ENCODE data around the gene ABR.

Gene ABR

DNA sequence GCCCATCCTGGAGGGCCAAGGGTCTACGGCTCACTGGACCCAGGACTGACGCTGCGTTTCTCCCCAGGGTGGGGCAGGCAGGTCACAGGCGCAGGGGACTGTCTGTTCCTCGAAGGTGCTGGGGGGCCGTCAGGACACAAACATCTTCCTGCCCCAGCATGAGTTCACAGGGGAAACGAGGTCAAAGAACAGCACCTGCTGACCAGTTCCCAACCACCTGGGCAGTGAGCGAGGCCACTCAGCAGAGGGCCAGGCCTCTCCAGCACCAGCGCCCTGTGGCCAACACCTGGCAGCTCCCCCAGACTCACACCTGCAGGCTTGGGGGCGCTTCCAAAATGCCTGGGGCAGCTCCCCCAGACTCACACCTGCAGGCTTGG is 153.2 kb downstream of the ABR start:
- Histone ChIP-seq H3K27me3 (ENCODE audit: insufficient read depth, low read length) (no peaks in the 10 kb centered on the region), H3K4me1 (ENCODE audit: insufficient read depth, low read length) (no peaks in the 10 kb centered on the region), H2AFZ (ENCODE audit: low read depth, low read length) (no peak overlapping the region), H3K36me3 (ENCODE audit: insufficient read depth, low read length) (peaks cover 5% of the 10 kb centered on the region), H3K9me3 (ENCODE audit: low read length) (no peaks in the 10 kb centered on the region), H3K4me3 (ENCODE audit: low read length) (no peak overlapping the region)

DNA sequence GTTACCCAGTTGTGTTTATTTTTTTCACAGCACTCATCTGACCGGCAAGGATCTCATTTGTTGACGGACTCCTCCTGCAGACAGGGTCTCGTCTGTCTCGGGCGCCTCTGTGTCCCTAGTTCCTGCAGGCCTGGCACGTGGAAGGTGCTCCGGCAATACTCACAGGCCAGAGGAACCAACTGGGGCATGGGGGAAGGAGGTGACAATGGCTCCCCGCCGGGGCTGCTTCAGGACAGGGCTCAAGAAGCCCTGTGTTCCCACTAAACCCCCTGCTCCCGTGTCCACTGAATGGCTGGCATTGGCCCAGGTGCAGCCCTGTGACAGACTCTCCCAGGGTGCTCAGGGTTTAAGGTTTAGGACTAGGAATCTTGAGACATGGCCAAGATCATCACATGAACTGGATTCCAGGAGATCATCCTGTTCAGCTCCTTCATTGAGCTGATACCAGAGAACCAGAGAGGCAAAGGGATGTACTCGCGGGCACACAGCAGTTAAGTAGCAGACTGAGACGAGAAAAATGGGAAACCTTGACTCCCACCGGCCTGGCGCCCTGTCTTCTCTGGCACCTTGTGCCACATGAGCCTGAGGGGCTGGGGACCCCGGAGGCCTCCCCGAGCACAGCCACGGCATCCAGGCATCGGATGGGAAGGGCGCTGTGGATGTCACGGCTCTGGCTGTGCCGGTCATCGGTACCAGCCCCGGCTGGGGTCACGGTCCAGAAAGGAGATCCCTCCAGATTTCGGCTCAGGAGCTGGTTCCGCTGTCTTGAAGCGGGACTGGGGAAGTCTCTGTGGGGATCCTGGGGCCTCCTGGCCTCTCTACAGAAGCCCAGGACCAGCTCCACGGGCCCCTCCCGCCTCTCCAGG is 153.8 kb downstream of the ABR start:
- H3K4me3 ChIP-seq (ENCODE audit: low read length): no peak overlapping the region
- H3K27me3 ChIP-seq (ENCODE audit: insufficient read depth, low read length): no peaks in the 10 kb centered on the region
- no peaks in the 10 kb centered on the region for H3K4me1 ChIP-seq (ENCODE audit: insufficient read depth, low read length)
- peaks cover 5% of the 10 kb centered on the region for H3K36me3 ChIP-seq (ENCODE audit: insufficient read depth, low read length)
- no peak overlapping the region for H2AFZ ChIP-seq (ENCODE audit: low read depth, low read length)
- no peaks in the 10 kb centered on the region for H3K9me3 ChIP-seq (ENCODE audit: low read length)

DNA sequence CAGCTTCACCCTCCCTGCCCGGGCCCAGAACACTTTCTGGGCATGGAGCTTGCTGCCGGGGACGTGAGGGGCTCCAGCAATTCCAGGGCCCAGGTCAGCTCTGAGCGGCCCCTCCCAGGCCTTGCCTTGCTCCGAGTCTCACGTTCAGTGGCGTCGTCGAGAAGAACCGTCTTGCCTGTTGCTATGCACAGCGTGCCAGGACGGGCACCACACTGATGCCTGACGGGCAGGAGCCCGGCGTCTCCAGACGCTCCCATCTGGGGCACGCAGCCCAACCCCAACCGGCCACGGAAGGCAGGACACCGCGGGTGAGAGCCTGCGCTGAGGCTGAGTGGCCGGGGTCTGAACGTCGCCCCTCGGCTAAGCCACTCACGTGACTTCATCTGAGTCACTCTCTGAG is 155.7 kb downstream of the ABR start:
- Histone ChIP-seq H3K4me1 (ENCODE audit: insufficient read depth, low read length) (no peaks in the 10 kb centered on the region), H3K9me3 (ENCODE audit: low read length) (no peaks in the 10 kb centered on the region), H3K4me3 (ENCODE audit: low read length) (no peak overlapping the region), H3K36me3 (ENCODE audit: insufficient read depth, low read length) (peaks cover 5% of the 10 kb centered on the region), H3K27me3 (ENCODE audit: insufficient read depth, low read length) (no peaks in the 10 kb centered on the region), H2AFZ (ENCODE audit: low read depth, low read length) (no peak overlapping the region)

DNA sequence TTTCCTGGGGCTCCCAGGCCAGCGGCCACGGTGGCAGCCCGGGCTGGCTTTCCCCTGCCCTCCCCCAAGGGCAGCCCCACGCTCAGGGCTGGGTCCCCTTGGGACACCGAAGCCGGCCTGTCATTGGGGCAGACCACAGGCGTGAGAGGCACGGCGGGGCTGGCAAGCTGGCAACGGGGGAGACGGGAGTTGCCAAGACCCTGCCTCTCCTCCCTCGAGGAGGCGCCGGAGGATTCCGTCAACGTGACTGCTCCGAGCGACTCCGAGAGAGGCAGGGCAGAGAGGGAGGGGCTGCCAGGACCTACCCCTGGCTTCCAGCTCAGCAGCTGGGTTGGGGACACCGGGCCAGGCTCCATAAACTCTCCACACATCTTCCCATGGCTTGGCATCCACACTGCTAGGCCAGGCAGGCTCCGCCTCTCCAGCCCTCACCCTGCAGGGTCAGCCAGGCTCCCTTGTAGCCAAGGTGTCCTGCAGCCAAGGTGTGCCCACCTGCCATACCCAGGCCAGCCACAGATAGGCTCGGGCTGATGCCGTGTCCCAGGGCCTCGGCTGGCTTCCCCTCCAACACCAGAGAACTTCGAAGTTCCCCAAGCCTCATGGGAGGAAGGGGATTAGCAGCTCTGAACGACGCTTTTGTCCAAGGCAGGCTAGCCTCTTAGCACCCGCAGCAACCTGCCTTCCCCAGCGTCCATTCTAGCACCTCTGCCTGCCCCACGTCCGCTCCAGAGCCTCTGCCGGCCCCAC is 157.3 kb downstream of the ABR start:
- no peak overlapping the region for H2AFZ ChIP-seq (ENCODE audit: low read depth, low read length)

DNA sequence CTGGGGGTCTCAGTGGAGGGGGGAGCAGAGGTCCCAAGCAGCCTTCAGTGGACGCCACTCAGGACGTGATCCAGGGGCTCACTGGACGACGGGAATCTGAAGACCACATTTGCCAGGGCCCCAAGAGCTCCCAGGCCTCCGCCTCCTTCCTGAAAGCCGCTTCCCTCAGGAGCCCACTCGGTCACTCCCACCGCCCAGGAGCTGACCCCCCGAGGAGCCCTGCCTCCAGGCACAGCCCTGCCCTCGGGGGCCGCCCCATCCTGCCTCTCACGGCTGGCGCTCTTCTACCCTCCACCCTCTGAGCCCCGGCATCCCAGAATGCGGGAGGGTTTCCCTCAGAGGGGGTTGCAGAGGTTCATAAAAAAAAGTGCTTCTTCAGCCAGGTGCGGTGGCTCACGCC is 158.6 kb downstream of the ABR start:
- Histone ChIP-seq H2AFZ (ENCODE audit: low read depth, low read length) (no peak overlapping the region), H3K9me3 (ENCODE audit: low read length) (no peaks in the 10 kb centered on the region)

More for the DNA sequence above, 157.3 kb downstream of the ABR start:
- Histone ChIP-seq H3K4me1 (ENCODE audit: insufficient read depth, low read length) (no peaks in the 10 kb centered on the region), H3K36me3 (ENCODE audit: insufficient read depth, low read length) (peaks cover 3% of the 10 kb centered on the region), H3K27me3 (ENCODE audit: insufficient read depth, low read length) (no peaks in the 10 kb centered on the region), H3K4me3 (ENCODE audit: low read length) (no peak overlapping the region), H3K9me3 (ENCODE audit: low read length) (no peaks in the 10 kb centered on the region)

DNA sequence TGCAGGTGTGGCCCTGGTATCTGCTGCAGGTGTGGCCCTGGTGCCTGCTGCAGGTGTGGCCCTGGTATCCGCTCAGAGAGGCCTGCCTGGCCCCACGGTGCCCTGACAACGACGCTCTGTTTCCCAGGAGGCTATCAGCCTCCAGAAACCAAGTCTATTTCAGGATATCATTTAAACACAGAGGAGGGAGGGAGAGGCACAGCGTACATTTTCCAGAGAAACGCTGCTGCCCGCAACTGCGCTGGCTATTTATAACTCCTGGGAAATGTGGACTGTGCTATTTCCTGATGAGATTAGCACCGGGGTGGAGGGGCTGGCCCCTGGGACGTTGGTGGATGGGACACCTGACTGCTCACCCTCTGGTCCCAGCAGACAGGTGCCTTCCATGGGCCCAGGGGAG is 160.3 kb downstream of the ABR start:
- Histone ChIP-seq H3K4me3 (ENCODE audit: low read length) (no peak overlapping the region), H3K4me1 (ENCODE audit: insufficient read depth, low read length) (no peaks in the 10 kb centered on the region), H2AFZ (ENCODE audit: low read depth, low read length) (no peak overlapping the region), H3K27me3 (ENCODE audit: insufficient read depth, low read length) (no peaks in the 10 kb centered on the region), H3K36me3 (ENCODE audit: insufficient read depth, low read length) (peaks cover 3% of the 10 kb centered on the region), H3K9me3 (ENCODE audit: low read length) (no peaks in the 10 kb centered on the region)

More for the DNA sequence above, 158.6 kb downstream of the ABR start:
- peaks cover 3% of the 10 kb centered on the region for H3K36me3 ChIP-seq (ENCODE audit: insufficient read depth, low read length)
- H3K27me3 ChIP-seq (ENCODE audit: insufficient read depth, low read length): no peaks in the 10 kb centered on the region
- no peaks in the 10 kb centered on the region for H3K4me1 ChIP-seq (ENCODE audit: insufficient read depth, low read length)
- H3K4me3 ChIP-seq (ENCODE audit: low read length): no peak overlapping the region

DNA sequence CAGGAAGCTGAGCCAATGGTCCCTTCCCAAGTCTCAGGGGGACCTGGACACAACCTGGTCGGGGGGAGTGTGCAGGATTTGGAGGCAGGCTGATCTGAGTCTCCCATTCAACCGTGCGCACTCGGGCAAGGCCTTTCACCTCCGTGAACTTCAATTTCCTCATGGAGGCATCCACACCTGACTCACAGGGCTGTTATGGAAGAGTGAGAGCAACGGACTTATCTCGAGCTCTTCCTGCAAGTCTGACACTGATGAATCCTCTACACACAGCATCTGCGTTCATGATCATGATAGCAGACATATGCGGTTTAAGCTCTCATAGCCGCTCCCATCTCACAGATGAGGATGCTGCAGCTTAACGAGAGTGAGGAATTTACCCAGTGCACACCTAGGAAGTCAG is 161.2 kb downstream of the ABR start:
- H3K4me3 ChIP-seq (ENCODE audit: low read length): no peak overlapping the region
- no peaks in the 10 kb centered on the region for H3K4me1 ChIP-seq (ENCODE audit: insufficient read depth, low read length)
- H2AFZ ChIP-seq (ENCODE audit: low read depth, low read length): no peak overlapping the region
- H3K36me3 ChIP-seq (ENCODE audit: insufficient read depth, low read length): peaks cover 3% of the 10 kb centered on the region
- no peaks in the 10 kb centered on the region for H3K27me3 ChIP-seq (ENCODE audit: insufficient read depth, low read length)
- no peaks in the 10 kb centered on the region for H3K9me3 ChIP-seq (ENCODE audit: low read length)

DNA sequence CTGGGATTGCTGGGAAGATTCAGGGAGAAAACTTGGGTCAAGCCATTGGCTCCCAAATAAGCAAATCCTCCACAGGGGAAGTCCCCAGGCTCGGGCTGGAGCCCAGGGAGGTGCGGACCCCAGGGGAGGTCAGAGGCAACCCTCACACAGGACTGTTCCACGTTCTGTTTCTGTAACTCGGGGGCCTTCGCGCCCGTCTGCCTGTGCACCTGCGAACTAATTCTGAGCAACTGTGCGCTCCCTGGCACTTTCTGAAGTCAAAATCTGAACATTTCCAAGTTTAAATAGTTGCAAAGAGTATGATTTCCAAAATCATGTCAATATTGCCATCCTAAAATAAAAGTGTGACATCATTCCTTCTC is 166.1 kb downstream of the ABR start:
- H2AFZ ChIP-seq (ENCODE audit: low read depth, low read length): no peak overlapping the region
- no peaks in the 10 kb centered on the region for H3K4me1 ChIP-seq (ENCODE audit: insufficient read depth, low read length)
- H3K36me3 ChIP-seq (ENCODE audit: insufficient read depth, low read length): peaks cover 28% of the 10 kb centered on the region
- H3K4me3 ChIP-seq (ENCODE audit: low read length): no peak overlapping the region
- no peaks in the 10 kb centered on the region for H3K9me3 ChIP-seq (ENCODE audit: low read length)
- H3K27me3 ChIP-seq (ENCODE audit: insufficient read depth, low read length): no peaks in the 10 kb centered on the region

DNA sequence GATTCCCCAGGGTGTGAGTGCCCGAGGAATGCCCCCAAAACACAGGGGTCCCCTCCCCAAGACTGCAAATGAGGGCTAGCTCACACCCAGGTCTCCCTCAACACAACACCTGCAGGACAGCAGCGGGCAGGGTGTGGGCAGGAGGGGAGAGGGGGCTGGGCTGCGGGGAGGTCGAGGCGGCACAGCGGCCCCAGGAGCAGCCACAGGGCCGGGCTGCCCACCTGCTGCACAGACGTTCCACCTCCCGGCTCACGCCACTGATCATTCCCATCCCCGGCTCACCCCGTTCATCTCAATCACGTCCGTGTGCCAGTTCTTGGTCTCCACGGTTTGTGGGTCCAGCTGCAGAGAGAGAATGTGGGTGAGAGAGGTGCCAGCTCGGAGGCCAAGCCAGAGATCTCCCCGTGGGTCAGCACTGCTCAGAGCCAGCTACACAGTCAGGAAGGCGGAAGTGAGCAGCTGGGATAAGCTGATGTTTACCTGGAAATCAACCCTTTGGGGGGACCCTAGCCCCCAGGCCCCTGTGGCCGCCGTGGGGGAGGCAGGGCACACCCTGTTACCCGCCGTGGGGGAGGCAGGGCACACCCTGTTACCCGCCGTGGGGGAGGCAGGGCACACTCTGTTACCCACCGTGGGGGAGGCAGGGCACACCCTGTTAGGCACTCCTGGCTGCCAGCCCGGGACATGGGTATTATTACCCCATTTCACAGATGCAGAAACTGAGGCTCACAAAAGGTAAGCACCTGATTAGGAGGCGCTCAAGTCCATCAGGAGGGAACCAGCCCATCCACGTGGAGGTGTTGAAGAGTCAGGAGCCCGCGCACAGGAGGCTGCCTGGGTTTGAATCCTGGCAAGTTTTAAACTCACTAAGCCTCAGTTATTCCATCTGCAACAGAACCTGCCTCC is 166.7 kb downstream of the ABR start:
- peaks cover 32% of the 10 kb centered on the region for H3K36me3 ChIP-seq (ENCODE audit: insufficient read depth, low read length)
- no peaks in the 10 kb centered on the region for H3K27me3 ChIP-seq (ENCODE audit: insufficient read depth, low read length)
- H2AFZ ChIP-seq (ENCODE audit: low read depth, low read length): no peak overlapping the region
- H3K4me1 ChIP-seq (ENCODE audit: insufficient read depth, low read length): no peaks in the 10 kb centered on the region
- H3K4me3 ChIP-seq (ENCODE audit: low read length): no peak overlapping the region
- H3K9me3 ChIP-seq (ENCODE audit: low read length): no peaks in the 10 kb centered on the region

DNA sequence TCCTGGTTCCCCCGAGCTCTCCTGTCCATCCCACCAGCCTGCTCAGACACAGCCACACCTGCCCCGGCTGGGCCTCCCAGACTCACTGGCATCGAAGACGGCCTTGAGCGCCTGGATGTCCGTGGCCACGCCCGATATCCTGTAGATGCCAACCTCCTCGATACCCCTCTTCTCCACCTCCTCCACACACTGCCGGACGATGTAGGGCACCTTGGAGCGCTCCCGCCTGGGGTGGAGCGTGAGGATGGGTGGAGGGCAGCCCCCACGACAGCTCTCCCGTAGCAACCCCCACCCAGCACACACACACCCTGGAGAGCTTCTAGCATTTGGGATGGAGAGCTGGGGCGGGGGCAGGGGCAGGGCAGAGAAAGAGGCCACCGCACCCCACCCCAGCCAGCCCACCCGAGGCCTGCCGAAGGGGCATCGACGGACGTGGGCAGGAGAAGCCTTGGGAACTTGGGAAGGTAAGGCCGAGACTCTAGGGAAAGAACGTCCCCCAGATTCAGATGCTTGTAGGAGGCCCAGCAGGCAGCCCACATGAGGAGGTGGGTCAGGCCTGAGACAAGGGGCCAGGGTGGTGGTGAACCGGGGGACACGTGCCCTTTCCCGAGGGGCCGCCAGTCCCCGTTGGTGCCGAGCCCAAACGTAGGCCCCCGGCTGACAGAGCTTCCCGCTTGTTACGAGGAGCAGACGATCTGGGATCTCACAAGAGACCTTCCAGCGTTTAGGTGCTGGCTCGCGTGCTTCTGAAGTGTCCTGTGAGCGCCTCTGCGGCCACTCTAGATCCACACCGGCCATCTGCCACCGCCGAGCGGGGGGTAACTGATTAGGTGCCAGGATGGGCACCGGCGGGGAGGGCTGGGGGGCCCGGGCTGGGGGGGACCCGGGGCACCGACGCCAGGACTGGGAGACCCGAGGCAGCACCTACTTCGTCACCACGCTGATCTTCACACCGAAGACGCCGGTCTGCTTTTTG is 167.7 kb downstream of the ABR start:
- no peaks in the 10 kb centered on the region for H3K4me1 ChIP-seq (ENCODE audit: insufficient read depth, low read length)

DNA sequence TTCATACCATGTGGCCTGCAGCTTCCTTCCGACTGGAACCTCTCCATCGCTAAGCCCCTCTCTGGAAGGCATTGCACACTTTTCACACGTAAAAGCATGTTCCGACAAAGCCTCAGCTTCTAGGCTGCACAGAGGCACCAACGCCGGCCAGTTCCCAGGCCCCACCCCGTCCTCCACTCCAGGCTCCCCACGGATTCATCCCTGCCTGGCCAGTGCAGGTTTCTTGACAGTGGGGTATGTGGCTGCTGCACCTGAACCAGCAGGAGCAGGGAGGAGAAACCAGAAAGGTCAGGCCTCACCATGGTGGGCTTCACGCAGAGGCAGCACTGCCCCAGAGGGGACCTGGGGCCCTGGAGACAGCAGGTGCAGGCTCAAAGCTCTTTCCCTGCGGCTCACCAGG is 168.6 kb downstream of the ABR start:
- H3K36me3 ChIP-seq (ENCODE audit: insufficient read depth, low read length): peaks cover 36% of the 10 kb centered on the region
- no peaks in the 10 kb centered on the region for H3K27me3 ChIP-seq (ENCODE audit: insufficient read depth, low read length)
- no peak overlapping the region for H2AFZ ChIP-seq (ENCODE audit: low read depth, low read length)
- no peaks in the 10 kb centered on the region for H3K4me1 ChIP-seq (ENCODE audit: insufficient read depth, low read length)
- H3K9me3 ChIP-seq (ENCODE audit: low read length): no peaks in the 10 kb centered on the region
- H3K4me3 ChIP-seq (ENCODE audit: low read length): no peak overlapping the region

More for the DNA sequence above, 167.7 kb downstream of the ABR start:
- Histone ChIP-seq H3K9me3 (ENCODE audit: low read length) (no peaks in the 10 kb centered on the region), H3K36me3 (ENCODE audit: insufficient read depth, low read length) (peaks cover 32% of the 10 kb centered on the region), H2AFZ (ENCODE audit: low read depth, low read length) (no peak overlapping the region), H3K4me3 (ENCODE audit: low read length) (no peak overlapping the region), H3K27me3 (ENCODE audit: insufficient read depth, low read length) (no peaks in the 10 kb centered on the region)

DNA sequence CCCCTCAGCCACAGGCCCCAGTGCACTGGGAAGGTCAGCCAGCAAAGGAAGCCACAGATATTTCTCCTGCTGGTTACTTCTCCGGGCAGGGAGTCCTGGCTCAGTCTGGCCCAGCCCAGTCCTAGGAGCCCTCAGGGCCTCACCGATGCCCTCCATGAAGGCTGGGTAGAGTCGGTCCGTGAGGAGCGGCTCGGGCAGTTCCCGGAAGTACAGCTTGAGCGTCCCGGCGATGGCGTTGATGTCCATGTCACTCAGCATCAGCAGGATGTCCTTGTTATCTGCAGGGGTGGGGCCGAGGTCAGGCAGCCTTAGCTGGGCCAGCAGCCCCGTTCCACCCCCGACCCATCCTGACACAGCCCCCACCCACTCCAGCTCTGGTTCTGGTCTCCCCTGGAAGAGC is 169.2 kb downstream of the ABR start:
- Histone ChIP-seq H3K4me3 (ENCODE audit: low read length) (no peak overlapping the region), H3K4me1 (ENCODE audit: insufficient read depth, low read length) (no peaks in the 10 kb centered on the region), H3K9me3 (ENCODE audit: low read length) (no peaks in the 10 kb centered on the region), H2AFZ (ENCODE audit: low read depth, low read length) (no peak overlapping the region), H3K36me3 (ENCODE audit: insufficient read depth, low read length) (peaks cover 42% of the 10 kb centered on the region), H3K27me3 (ENCODE audit: insufficient read depth, low read length) (no peaks in the 10 kb centered on the region)
